ENCODE results near the gene MT4. TPM values are rescaled to one million over a fixed set of nuclear protein-coding genes. Genes with fewer than 3 reads are reported as not detected.

The MT4 gene
- total RNA-seq, 1 experiment from 2014 or later = not detected

DNA sequence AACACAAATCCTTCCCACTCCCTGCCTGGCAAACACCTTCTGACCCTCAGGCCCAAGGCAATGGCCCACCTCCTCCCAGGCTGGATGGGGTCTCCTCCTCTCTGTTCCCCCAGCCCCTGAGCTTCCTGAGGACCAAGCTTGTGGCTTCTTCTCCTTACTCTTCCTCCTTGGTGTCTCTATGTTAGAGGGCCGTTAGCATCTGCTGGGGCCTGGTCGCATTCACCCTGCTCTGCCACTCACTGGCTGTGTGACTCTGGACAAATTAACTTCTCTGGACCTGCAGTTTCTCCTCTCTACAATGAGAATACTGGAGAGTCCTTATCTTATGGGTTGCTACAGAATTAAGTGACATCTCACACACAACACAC is 42.8 kb downstream of the MT4 start:
- DNase-seq = no peak
- peaks cover 18% of the 10 kb centered on the region for H3K36me3 Mint-ChIP-seq (ENCODE audit: insufficient read depth, unreplicated experiment)
- peaks cover under 1% of the 10 kb centered on the region for H3K27me3 Mint-ChIP-seq (ENCODE audit: unreplicated experiment)
- H3K4me3 Mint-ChIP-seq (ENCODE audit: low read depth, unreplicated experiment) = peak overlapping the region; percentile 80
- intact Hi-C loops (cut with micrococcal nuclease; ENCODE audit: unreplicated experiment) = no loop called here
- no peaks in the 10 kb centered on the region for H3K9me3 Mint-ChIP-seq (ENCODE audit: low read depth, unreplicated experiment)
- H3K27ac Mint-ChIP-seq (ENCODE audit: unreplicated experiment) = no peak overlapping the region
- peaks cover 40% of the 10 kb centered on the region for H3K4me1 Mint-ChIP-seq (ENCODE audit: low read depth, unreplicated experiment)
- TF ChIP-seq, protein P1, sequence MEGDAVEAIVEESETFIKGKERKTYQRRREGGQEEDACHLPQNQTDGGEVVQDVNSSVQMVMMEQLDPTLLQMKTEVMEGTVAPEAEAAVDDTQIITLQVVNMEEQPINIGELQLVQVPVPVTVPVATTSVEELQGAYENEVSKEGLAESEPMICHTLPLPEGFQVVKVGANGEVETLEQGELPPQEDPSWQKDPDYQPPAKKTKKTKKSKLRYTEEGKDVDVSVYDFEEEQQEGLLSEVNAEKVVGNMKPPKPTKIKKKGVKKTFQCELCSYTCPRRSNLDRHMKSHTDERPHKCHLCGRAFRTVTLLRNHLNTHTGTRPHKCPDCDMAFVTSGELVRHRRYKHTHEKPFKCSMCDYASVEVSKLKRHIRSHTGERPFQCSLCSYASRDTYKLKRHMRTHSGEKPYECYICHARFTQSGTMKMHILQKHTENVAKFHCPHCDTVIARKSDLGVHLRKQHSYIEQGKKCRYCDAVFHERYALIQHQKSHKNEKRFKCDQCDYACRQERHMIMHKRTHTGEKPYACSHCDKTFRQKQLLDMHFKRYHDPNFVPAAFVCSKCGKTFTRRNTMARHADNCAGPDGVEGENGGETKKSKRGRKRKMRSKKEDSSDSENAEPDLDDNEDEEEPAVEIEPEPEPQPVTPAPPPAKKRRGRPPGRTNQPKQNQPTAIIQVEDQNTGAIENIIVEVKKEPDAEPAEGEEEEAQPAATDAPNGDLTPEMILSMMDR (IDR thresholded peaks at IDR 0.05; ENCODE audit: unreplicated experiment) = no peak
- CTCF ChIA-PET = interaction anchor here (1.1 to 1.8 kb wide), 2 partner anchors 18 to 94 kb away, joined by 6 to 9 read pairs; partner anchors contain the start of gene MT1E
- no TSS peak for BruUV-seq (replicated peaks)

DNA sequence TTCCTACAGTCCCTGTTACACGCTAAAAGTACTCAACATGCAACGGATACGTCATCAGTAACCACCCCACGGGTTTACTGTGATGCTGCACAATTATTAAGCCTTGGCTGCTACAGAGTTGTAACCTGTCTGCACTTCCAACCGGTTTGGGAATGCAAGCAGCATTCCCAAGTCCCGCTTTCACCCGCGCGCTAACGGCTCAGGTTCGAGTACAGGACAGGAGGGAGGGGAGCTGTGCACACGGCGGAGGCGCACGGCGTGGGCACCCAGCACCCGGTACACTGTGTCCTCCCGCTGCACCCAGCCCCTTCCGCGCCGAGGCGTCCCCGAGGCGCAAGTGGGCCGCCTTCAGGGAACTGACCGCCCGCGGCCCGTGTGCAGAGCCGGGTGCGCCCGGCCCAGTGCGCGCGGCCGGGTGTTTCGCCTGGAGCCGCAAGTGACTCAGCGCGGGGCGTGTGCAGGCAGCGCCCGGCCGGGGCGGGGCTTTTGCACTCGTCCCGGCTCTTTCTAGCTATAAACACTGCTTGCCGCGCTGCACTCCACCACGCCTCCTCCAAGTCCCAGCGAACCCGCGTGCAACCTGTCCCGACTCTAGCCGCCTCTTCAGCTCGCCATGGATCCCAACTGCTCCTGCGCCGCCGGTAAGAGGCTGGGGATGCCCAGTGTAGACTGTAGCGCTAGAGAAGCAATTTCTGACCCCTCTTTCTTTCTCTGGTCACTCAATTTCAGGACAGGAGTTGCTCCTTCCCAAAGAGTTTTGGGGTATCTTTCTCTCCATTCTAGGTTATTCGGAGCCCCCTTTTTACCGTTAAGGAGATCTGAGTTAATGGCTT is 43.4 kb downstream of the MT4 start, which contains the start of gene MT2A:
TSS of gene MT2A (plus strand) at position 542 of the 833 bp plus-strand sequence. CDS start at position 614, 72 bp downstream.
- H3K27me3 Mint-ChIP-seq (ENCODE audit: unreplicated experiment) = no peaks in the 10 kb centered on the region
- BruUV-seq (replicated peaks) = no TSS peak
- intact Hi-C loops (cut with micrococcal nuclease; ENCODE audit: unreplicated experiment) = no loop called here

DNA sequence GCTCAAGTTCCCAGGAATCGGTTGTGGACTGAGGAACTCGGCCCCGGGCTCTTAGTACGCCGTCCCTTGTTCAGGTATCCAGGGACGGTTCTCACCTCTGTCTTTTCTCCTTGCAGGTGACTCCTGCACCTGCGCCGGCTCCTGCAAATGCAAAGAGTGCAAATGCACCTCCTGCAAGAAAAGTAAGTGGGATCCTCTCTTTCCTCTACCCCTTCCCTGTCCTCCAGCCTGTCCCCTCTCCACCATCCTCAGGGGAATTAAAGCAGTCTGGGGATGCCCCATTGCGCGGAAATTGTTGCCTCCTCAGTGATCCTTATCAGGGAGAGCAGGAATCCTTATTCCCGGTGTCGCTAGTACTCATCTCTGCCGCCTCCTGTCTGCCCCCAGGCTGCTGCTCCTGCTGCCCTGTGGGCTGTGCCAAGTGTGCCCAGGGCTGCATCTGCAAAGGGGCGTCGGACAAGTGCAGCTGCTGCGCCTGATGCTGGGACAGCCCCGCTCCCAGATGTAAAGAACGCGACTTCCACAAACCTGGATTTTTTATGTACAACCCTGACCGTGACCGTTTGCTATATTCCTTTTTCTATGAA is 44.1 kb downstream of the MT4 start:
- H3K27ac Mint-ChIP-seq (ENCODE audit: unreplicated experiment) = peak overlapping the region; percentile 6
- intact Hi-C loops (cut with micrococcal nuclease; ENCODE audit: unreplicated experiment) = no loop called here

More for the DNA sequence above, 43.4 kb downstream of the MT4 start, which contains the start of gene MT2A:
- CTCF ChIA-PET = interaction anchor here (0.6 to 2.1 kb wide), 7 partner anchors 7 to 94 kb away, joined by 3 to 9 read pairs (median 6); partner anchors contain the start of genes MT1E and MT1M
- TF ChIP-seq, protein P1 (IDR thresholded peaks at IDR 0.05; ENCODE audit: unreplicated experiment) = no peak
- DNase-seq = peak; percentile 95
- H3K36me3 Mint-ChIP-seq (ENCODE audit: insufficient read depth, unreplicated experiment) = peaks cover 18% of the 10 kb centered on the region
- peaks cover 40% of the 10 kb centered on the region for H3K4me1 Mint-ChIP-seq (ENCODE audit: low read depth, unreplicated experiment)
- peak within 1 kb of the TSS; percentile 6 for H3K27ac Mint-ChIP-seq (ENCODE audit: unreplicated experiment)
- H3K4me3 Mint-ChIP-seq (ENCODE audit: low read depth, unreplicated experiment) = peak within 1 kb of the TSS; percentile 80
- H3K9me3 Mint-ChIP-seq (ENCODE audit: low read depth, unreplicated experiment) = no peaks in the 10 kb centered on the region

DNA sequence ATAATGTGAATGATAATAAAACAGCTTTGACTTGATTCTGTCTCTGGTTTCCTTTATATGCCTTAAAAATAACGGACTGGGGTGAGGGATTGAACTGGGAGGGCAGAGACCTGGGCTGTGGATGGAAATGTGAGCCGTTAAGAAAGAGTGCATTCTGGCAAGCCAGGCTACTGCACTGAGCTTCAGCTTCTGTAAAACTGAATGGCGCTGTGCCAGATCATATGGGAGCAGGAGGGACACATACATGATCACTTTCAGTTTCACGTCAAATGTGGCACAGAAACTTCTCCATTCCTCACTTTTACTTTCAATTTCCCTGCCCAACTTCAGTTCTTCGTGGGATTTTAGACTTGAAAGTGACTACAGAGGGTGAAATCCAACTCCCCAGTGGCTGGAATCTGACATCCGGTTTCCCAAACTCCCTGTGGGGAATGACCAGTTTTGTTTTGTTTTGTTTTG is 44.6 kb downstream of the MT4 start:
- H3K9me3 Mint-ChIP-seq (ENCODE audit: low read depth, unreplicated experiment) = no peaks in the 10 kb centered on the region
- peak; percentile 52 for DNase-seq
- H3K4me1 Mint-ChIP-seq (ENCODE audit: low read depth, unreplicated experiment) = peaks cover 49% of the 10 kb centered on the region
- intact Hi-C loops (cut with micrococcal nuclease; ENCODE audit: unreplicated experiment) = no loop called here
- peak overlapping the region; percentile 80 for H3K4me3 Mint-ChIP-seq (ENCODE audit: low read depth, unreplicated experiment)
- BruUV-seq (replicated peaks) = no TSS peak
- no peaks in the 10 kb centered on the region for H3K27me3 Mint-ChIP-seq (ENCODE audit: unreplicated experiment)
- CTCF ChIA-PET = interaction anchor here (0.7 to 2.1 kb wide), 5 partner anchors 8 to 98 kb away, joined by 3 to 9 read pairs (median 3); no protein-coding TSS in a partner anchor
- TF ChIP-seq, protein P1 (IDR thresholded peaks at IDR 0.05; ENCODE audit: unreplicated experiment) = no peak
- H3K27ac Mint-ChIP-seq (ENCODE audit: unreplicated experiment) = peak overlapping the region; percentile 6
- peaks cover 18% of the 10 kb centered on the region for H3K36me3 Mint-ChIP-seq (ENCODE audit: insufficient read depth, unreplicated experiment)

More for the DNA sequence above, 44.1 kb downstream of the MT4 start:
- Mint-ChIP-seq H3K4me1 (ENCODE audit: low read depth, unreplicated experiment) (peaks cover 44% of the 10 kb centered on the region), H3K27me3 (ENCODE audit: unreplicated experiment) (no peaks in the 10 kb centered on the region), H3K9me3 (ENCODE audit: low read depth, unreplicated experiment) (no peaks in the 10 kb centered on the region), H3K4me3 (ENCODE audit: low read depth, unreplicated experiment) (peak overlapping the region; percentile 80), H3K36me3 (ENCODE audit: insufficient read depth, unreplicated experiment) (peaks cover 18% of the 10 kb centered on the region)
- TSS peak; percentile 99 for BruUV-seq (replicated peaks)
- no peak for DNase-seq
- CTCF ChIA-PET = interaction anchor here (0.6 to 2.1 kb wide), 8 partner anchors 8 to 95 kb away, joined by 3 to 9 read pairs (median 5); partner anchors contain the start of genes MT1E and MT1M
- TF ChIP-seq, protein P1 (IDR thresholded peaks at IDR 0.05; ENCODE audit: unreplicated experiment) = no peak

All from Calu3 (cell line).